Activated naive CD4-positive, alpha-beta T cell treated with anti-CD3 and anti-CD28 coated beads for 36 hours (primary cell): ENCODE results near the gene RASSF8. TPM values are rescaled to one million over a fixed set of nuclear protein-coding genes. Genes with fewer than 3 reads are reported as not detected.
A peak's percentile ranks its signal among the peaks of the same experiment; 100 is the strongest.

Experiments
- CTCF ChIA-PET: fragments of 350-600 bp; sonication (Branson Sonifier 250); formaldehyde crosslinking; loops from one replicate; lab custom pipeline; 2021; ENCODE audit warnings: antibody characterized with exemption; lab: Charles Lee
- DNase-seq: peaks from one replicate; pipeline ENCODE4 v3.0.0-alpha.2; 2020
- H3K27ac Mint-ChIP-seq: one replicate; pipeline ENCODE4 v1.8.0; 2021; ENCODE audit warnings: mild to moderate bottlenecking, mixed read lengths
- H3K27me3 Mint-ChIP-seq: one replicate; pipeline ENCODE4 v1.8.0; 2021; ENCODE audit warnings: low read depth, mixed read lengths
- H3K36me3 Mint-ChIP-seq: one replicate; pipeline ENCODE4 v1.8.0; 2021; ENCODE audit warnings: low read depth, mixed read lengths
- H3K4me1 Mint-ChIP-seq: one replicate; pipeline ENCODE4 v1.8.0; 2021; ENCODE audit warnings: low read depth, mixed read lengths
- H3K4me3 Mint-ChIP-seq: one replicate; pipeline ENCODE4 v1.8.0; 2021; ENCODE audit warnings: mild to moderate bottlenecking, moderate library complexity, mixed read lengths
- H3K9me3 Mint-ChIP-seq: one replicate; pipeline ENCODE4 v1.8.0; 2021; ENCODE audit warnings: mixed read lengths
- intact Hi-C: fragments of 100-400 bp; cut with micrococcal nuclease; formaldehyde crosslinking; loops from one replicate; pipeline ENCODE4 v1.15.1; 2023
- total RNA-seq, 2 experiments: library from RNA; stranded (reverse); gene quantifications; one replicate each; pipeline ENCODE4 v1.2.3, GENCODE V29; 2021

RASSF8 gene
- total RNA-seq, 2 experiments from 2014 or later: 0.32 to 0.81 TPM

- H3K36me3 Mint-ChIP-seq: no peaks in the 10 kb centered on the region
- intact Hi-C loops: no loop called here
- H3K27me3 Mint-ChIP-seq: peaks cover 2% of the 10 kb centered on the region
- H3K4me3 Mint-ChIP-seq: no peak overlapping the region
- CTCF ChIA-PET: interaction anchor here (0.7 to 1.2 kb wide), 4 partner anchors 7 to 585 kb away, joined by 3 to 4 read pairs (median 3); no protein-coding TSS in a partner anchor
- no peak for DNase-seq
- no peaks in the 10 kb centered on the region for H3K9me3 Mint-ChIP-seq
- H3K4me1 Mint-ChIP-seq: no peaks in the 10 kb centered on the region
- H3K27ac Mint-ChIP-seq: no peak overlapping the region
Observed at GRCh38 chr12:26021534-26021933, 63.1 kb downstream of the RASSF8 start.

DNA sequence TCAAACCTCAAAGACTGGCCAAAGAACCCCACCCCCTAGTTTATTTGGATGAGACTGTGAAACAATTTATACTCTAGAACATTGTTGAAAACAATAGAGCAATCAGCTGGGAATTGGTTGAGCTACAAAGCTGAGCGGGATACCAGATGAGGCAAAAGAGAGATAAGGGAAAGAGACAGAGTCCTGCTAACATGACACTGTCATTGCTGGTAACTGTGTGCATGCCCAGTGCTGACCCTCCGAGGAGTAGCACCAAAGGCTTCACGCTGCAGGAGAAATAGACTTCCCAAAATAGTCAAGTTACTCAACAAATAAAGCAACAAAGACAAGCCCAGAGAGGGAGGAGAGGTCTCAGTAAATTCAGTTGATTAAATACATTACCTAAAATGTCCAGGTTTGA is 63.6 kb downstream of the RASSF8 start:
- no peak for DNase-seq
- no peak overlapping the region for H3K27ac Mint-ChIP-seq
- no peaks in the 10 kb centered on the region for H3K36me3 Mint-ChIP-seq
- no peaks in the 10 kb centered on the region for H3K9me3 Mint-ChIP-seq
- CTCF ChIA-PET: interaction anchor here (0.8 kb wide), 1 partner anchor 583 kb away, joined by 4 read pairs; no protein-coding TSS in a partner anchor
- intact Hi-C loops: no loop called here
- no peaks in the 10 kb centered on the region for H3K4me1 Mint-ChIP-seq
- H3K4me3 Mint-ChIP-seq: no peak overlapping the region
- peaks cover 2% of the 10 kb centered on the region for H3K27me3 Mint-ChIP-seq

- CTCF ChIA-PET: interaction anchor here (1.3 kb wide), 1 partner anchor 603 kb away, joined by 3 read pairs; no protein-coding TSS in a partner anchor
- H3K27ac Mint-ChIP-seq: no peak overlapping the region
- no peaks in the 10 kb centered on the region for H3K9me3 Mint-ChIP-seq
- DNase-seq: no peak
- no peaks in the 10 kb centered on the region for H3K4me1 Mint-ChIP-seq
- intact Hi-C loops: loop anchor here (5.0 kb wide), 1 partner anchor 1034 kb away; no protein-coding TSS in a partner anchor
- H3K4me3 Mint-ChIP-seq: no peak overlapping the region
- peaks cover 2% of the 10 kb centered on the region for H3K27me3 Mint-ChIP-seq
- no peaks in the 10 kb centered on the region for H3K36me3 Mint-ChIP-seq
Observed at GRCh38 chr12:26026713-26027112, 68.2 kb downstream of the RASSF8 start.

DNA sequence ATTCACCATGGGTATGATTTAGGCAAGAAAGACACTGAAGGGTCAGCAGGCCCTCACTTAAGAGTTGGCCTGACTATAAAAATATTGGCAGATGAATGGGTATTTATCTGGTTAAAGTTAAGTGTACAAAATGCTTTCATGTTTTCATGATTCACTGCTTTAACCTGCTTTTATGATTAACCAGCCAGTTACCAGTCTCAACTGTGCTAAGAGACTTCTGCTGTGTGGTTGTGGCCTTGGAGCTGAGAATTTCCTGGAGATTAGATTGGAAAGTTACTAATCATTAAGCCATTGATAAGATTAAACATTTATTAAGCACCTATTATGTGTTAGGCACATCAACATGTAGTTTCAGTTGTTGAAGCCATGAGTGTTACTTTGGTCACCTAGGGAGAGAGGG is 68.9 kb downstream of the RASSF8 start:
- CTCF ChIA-PET: interaction anchor here (0.5 kb wide), 1 partner anchor 651 kb away, joined by 5 read pairs; no protein-coding TSS in a partner anchor
- no peak overlapping the region for H3K27ac Mint-ChIP-seq
- no peaks in the 10 kb centered on the region for H3K9me3 Mint-ChIP-seq
- no peaks in the 10 kb centered on the region for H3K4me1 Mint-ChIP-seq
- H3K36me3 Mint-ChIP-seq: no peaks in the 10 kb centered on the region
- intact Hi-C loops: loop anchor here (5.0 kb wide), 1 partner anchor 1035 kb away; no protein-coding TSS in a partner anchor
- no peak overlapping the region for H3K4me3 Mint-ChIP-seq
- H3K27me3 Mint-ChIP-seq: peaks cover 2% of the 10 kb centered on the region
- DNase-seq: no peak

DNA sequence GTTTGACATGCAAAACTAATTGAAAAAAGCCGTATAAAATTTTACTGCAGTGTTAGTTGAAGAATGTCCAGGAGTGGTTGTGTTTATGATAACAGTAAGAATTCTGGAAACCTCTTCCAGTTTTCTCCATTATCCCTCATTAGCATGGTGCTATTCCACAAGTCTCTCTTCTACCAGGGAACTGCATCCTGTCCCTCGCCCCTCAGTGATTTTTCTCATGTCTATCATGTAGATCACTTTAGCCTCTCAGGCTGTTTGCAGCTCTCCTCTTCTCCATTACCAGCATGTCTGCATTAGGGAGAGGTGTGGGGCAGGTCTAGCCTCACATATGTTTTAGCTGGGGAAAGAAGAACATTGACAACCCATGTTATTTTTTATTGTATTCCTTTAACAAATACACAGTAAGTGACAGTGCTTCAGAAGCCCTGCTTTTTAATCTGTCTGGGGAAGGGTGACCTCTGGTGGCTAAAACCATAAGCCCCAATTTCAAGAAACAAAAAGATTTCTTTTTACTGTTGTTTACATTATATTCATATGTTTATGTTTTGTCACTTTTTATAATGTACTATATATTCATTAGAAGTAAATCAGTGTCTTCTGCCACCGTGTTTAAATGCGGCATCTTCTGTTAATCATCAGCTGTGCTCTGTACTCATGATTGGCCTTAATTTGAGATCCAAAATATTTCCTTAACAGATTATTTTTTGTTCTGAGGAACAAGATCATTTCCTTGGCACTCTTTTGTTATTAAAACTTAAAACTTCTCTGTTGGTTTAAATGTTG is 70.7 kb downstream of the RASSF8 start:
- Mint-ChIP-seq H3K27ac (no peak overlapping the region), H3K36me3 (no peaks in the 10 kb centered on the region), H3K4me3 (no peak overlapping the region), H3K27me3 (no peaks in the 10 kb centered on the region), H3K4me1 (no peaks in the 10 kb centered on the region), H3K9me3 (no peaks in the 10 kb centered on the region)
- CTCF ChIA-PET: interaction anchor here (0.6 to 1.2 kb wide), 4 partner anchors 8 to 987 kb away, joined by 3 to 4 read pairs (median 3); no protein-coding TSS in a partner anchor
- intact Hi-C loops: loop anchor here (1.0 to 5.0 kb wide), 2 partner anchors 593 to 1037 kb away; no protein-coding TSS in a partner anchor
- DNase-seq: peak; percentile 50

DNA sequence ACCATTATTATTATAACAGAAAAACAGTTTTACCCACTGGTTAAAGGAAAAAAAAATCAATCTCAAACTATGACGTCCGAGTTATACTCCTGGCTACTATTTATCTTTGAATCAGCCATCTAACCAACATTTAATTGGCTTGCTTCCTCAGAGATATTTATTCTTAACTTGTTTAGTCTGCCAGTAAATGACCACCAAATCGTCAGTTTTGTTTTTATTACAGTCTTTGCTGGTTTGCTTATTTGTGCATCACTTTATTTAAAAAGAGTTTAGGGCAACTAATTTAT is 71.2 kb downstream of the RASSF8 start:
- Mint-ChIP-seq H3K9me3 (no peaks in the 10 kb centered on the region), H3K36me3 (no peaks in the 10 kb centered on the region), H3K4me1 (no peaks in the 10 kb centered on the region), H3K27ac (no peak overlapping the region), H3K27me3 (no peaks in the 10 kb centered on the region), H3K4me3 (no peak overlapping the region)
- DNase-seq: no peak
- CTCF ChIA-PET: interaction anchor here (0.6 kb wide), 1 partner anchor 986 kb away, joined by 3 read pairs; no protein-coding TSS in a partner anchor
- intact Hi-C loops: loop anchor here (1.0 to 5.0 kb wide), 2 partner anchors 593 to 1037 kb away; no protein-coding TSS in a partner anchor

DNA sequence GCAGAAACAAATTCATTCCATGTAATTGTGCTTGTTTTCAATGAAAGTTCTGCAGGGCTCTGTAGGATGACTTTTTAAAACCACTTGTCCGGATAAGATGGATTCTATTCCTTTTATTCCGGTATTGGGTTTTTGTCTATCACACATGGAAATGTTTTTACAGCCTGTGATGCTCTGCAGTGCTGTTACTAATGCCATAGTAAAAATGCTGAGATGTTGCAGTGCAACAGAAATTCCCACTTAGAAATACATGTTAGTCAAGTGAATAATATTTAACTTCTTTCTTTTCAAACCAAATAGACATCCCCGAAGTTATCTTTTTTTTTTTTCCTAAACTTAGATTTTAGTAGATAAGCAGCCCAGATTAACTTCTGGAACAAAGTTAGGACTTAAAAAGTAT is 71.9 kb downstream of the RASSF8 start:
- Mint-ChIP-seq H3K4me3 (no peak overlapping the region), H3K27ac (no peak overlapping the region), H3K27me3 (no peaks in the 10 kb centered on the region), H3K9me3 (no peaks in the 10 kb centered on the region), H3K36me3 (no peaks in the 10 kb centered on the region), H3K4me1 (no peaks in the 10 kb centered on the region)
- DNase-seq: no peak
- intact Hi-C loops: no loop called here
- CTCF ChIA-PET: no interaction called here

GRCh38 chr12:26031318-26031717 is 72.8 kb downstream of the RASSF8 start:
- Mint-ChIP-seq H3K36me3 (no peaks in the 10 kb centered on the region), H3K27ac (no peak overlapping the region), H3K4me1 (no peaks in the 10 kb centered on the region), H3K9me3 (no peaks in the 10 kb centered on the region), H3K4me3 (no peak overlapping the region), H3K27me3 (no peaks in the 10 kb centered on the region)
- CTCF ChIA-PET: interaction anchor here (0.8 to 0.9 kb wide), 2 partner anchors 592 to 644 kb away, joined by 3 to 4 read pairs; no protein-coding TSS in a partner anchor
- intact Hi-C loops: no loop called here
- DNase-seq: no peak

GRCh38 chr12:26031827-26032226 is 73.3 kb downstream of the RASSF8 start:
- CTCF ChIA-PET: interaction anchor here (0.6 to 1.3 kb wide), 5 partner anchors 12 to 845 kb away, joined by 3 to 4 read pairs (median 3); no protein-coding TSS in a partner anchor
- Mint-ChIP-seq H3K4me3 (no peak overlapping the region), H3K27ac (no peak overlapping the region), H3K27me3 (no peaks in the 10 kb centered on the region), H3K4me1 (no peaks in the 10 kb centered on the region), H3K9me3 (no peaks in the 10 kb centered on the region), H3K36me3 (no peaks in the 10 kb centered on the region)
- DNase-seq: no peak
- intact Hi-C loops: no loop called here

DNA sequence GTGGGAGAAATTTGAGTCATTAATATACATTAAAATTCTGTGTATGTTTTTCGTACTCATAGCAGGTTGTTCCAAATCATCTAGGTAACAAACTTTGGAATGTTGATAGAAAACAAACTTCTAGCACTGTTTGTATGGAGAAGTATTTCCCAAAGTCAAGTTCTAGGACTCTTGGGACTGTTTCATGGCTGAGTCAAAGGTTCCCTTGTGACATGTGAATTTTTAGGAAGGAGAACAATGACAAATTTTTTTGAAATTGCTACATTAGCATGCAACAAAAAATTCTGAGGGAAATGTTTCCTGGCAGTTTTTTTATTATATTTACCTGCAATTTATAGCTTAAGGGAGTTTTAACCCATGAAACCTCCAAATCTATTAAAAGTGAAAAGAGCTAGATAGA is 73.8 kb downstream of the RASSF8 start:
- H3K27me3 Mint-ChIP-seq: no peaks in the 10 kb centered on the region
- no peak for DNase-seq
- no peaks in the 10 kb centered on the region for H3K36me3 Mint-ChIP-seq
- no peak overlapping the region for H3K4me3 Mint-ChIP-seq
- H3K27ac Mint-ChIP-seq: no peak overlapping the region
- CTCF ChIA-PET: interaction anchor here (0.6 to 1.4 kb wide), 7 partner anchors 11 to 846 kb away, joined by 3 to 7 read pairs (median 3); no protein-coding TSS in a partner anchor
- intact Hi-C loops: no loop called here
- no peaks in the 10 kb centered on the region for H3K9me3 Mint-ChIP-seq
- H3K4me1 Mint-ChIP-seq: no peaks in the 10 kb centered on the region

GRCh38 chr12:26032719-26033241 is 74.3 kb downstream of the RASSF8 start:
- Mint-ChIP-seq H3K9me3 (no peaks in the 10 kb centered on the region), H3K27me3 (no peaks in the 10 kb centered on the region), H3K27ac (no peak overlapping the region), H3K36me3 (no peaks in the 10 kb centered on the region), H3K4me1 (no peaks in the 10 kb centered on the region), H3K4me3 (no peak overlapping the region)
- intact Hi-C loops: no loop called here
- CTCF ChIA-PET: interaction anchor here (0.6 to 1.4 kb wide), 7 partner anchors 12 to 597 kb away, joined by 3 to 7 read pairs (median 3); no protein-coding TSS in a partner anchor
- no peak for DNase-seq

GRCh38 chr12:26034371-26035142 is 76.1 kb downstream of the RASSF8 start:
- no peaks in the 10 kb centered on the region for H3K36me3 Mint-ChIP-seq
- H3K4me1 Mint-ChIP-seq: no peaks in the 10 kb centered on the region
- intact Hi-C loops: no loop called here
- H3K27me3 Mint-ChIP-seq: peaks cover 3% of the 10 kb centered on the region
- no peak overlapping the region for H3K27ac Mint-ChIP-seq
- no peak for DNase-seq
- no peaks in the 10 kb centered on the region for H3K9me3 Mint-ChIP-seq
- H3K4me3 Mint-ChIP-seq: no peak overlapping the region
- CTCF ChIA-PET: interaction anchor here (0.6 kb wide), 1 partner anchor 75 kb away, joined by 5 read pairs; no protein-coding TSS in a partner anchor
